Measurements from ENCODE around the gene TEC.
A peak's percentile ranks its signal among the peaks of the same experiment; 100 is the strongest.
"Not testable (repeated sequence)": the region's sequence is repeated elsewhere in the genome, so short reads cannot be mapped to it uniquely, and the experiment has no call there.

TEC gene

DNA sequence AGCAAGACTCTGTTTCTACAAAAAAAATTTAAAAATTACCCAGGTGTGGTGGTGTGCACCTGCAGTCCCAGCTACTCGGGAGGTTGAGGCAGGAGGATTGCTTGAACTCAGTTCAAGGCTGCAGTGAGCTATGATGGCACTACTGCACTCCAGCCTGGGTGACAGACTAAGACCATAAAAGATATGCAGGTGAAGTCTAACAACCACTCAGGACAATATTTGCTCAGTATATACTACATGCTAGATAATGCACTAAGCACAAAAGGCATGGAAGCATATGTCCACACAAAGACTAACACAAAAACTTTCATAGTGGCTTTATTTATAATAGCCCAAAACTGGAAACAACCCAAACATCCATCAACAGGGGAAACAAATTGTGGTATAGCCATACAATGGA lies 77.9 kb downstream of the TEC start:
- in situ Hi-C loops (cut with MboI; ENCODE audit: low pct_unique_long_range_greater_than_20kb, low sequenced_read_pairs, unreplicated experiment) = no loop called here
- TF ChIP-seq, protein P1, sequence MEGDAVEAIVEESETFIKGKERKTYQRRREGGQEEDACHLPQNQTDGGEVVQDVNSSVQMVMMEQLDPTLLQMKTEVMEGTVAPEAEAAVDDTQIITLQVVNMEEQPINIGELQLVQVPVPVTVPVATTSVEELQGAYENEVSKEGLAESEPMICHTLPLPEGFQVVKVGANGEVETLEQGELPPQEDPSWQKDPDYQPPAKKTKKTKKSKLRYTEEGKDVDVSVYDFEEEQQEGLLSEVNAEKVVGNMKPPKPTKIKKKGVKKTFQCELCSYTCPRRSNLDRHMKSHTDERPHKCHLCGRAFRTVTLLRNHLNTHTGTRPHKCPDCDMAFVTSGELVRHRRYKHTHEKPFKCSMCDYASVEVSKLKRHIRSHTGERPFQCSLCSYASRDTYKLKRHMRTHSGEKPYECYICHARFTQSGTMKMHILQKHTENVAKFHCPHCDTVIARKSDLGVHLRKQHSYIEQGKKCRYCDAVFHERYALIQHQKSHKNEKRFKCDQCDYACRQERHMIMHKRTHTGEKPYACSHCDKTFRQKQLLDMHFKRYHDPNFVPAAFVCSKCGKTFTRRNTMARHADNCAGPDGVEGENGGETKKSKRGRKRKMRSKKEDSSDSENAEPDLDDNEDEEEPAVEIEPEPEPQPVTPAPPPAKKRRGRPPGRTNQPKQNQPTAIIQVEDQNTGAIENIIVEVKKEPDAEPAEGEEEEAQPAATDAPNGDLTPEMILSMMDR (IDR thresholded peaks at IDR 0.05; ENCODE audit: extremely low read depth, insufficient read depth, missing control alignments) = no peak
- no peak for DNase-seq (ENCODE audit: low spot score)

DNA sequence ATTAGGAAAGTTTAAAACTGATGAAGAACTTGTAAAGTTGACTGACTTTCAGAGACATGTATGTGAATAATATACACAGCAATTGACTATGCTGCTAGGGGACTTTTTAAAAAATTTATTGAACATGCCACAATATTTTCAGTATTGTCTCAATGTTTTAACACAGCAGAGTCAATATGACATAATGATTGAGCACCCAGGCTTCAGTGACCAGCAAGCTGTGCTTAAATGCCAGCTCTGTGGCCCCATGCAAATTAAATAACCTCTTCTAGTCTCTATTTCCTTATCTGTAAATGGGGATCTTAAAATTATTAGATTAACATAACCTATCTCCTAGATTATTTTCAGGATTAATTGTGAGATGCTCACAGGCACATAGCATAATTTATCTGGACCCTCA lies 78.8 kb downstream of the TEC start:
- in situ Hi-C loops (cut with MboI; ENCODE audit: low pct_unique_long_range_greater_than_20kb, low sequenced_read_pairs, unreplicated experiment) = no loop called here
- DNase-seq (ENCODE audit: low spot score) = peak; percentile 9
- TF ChIP-seq, protein P1 (IDR thresholded peaks at IDR 0.05; ENCODE audit: extremely low read depth, insufficient read depth, missing control alignments) = no peak

GRCh38 chr4:48189731-48190130 lies 79.9 kb downstream of the TEC start:
- TF ChIP-seq, protein P1 (IDR thresholded peaks at IDR 0.05; ENCODE audit: extremely low read depth, insufficient read depth, missing control alignments) = peak; percentile 26
- in situ Hi-C loops (cut with MboI; ENCODE audit: low pct_unique_long_range_greater_than_20kb, low sequenced_read_pairs, unreplicated experiment) = no loop called here
- no peak for DNase-seq (ENCODE audit: low spot score)

GRCh38 chr4:48188390-48188789 lies 81.2 kb downstream of the TEC start:
- in situ Hi-C loops (cut with MboI; ENCODE audit: low pct_unique_long_range_greater_than_20kb, low sequenced_read_pairs, unreplicated experiment) = no loop called here
- no peak for DNase-seq (ENCODE audit: low spot score)
- TF ChIP-seq, protein P1 (IDR thresholded peaks at IDR 0.05; ENCODE audit: extremely low read depth, insufficient read depth, missing control alignments) = no peak

GRCh38 chr4:48187813-48188212 lies 81.8 kb downstream of the TEC start:
- TF ChIP-seq, protein P1 (IDR thresholded peaks at IDR 0.05; ENCODE audit: extremely low read depth, insufficient read depth, missing control alignments) = no peak
- in situ Hi-C loops (cut with MboI; ENCODE audit: low pct_unique_long_range_greater_than_20kb, low sequenced_read_pairs, unreplicated experiment) = no loop called here
- DNase-seq (ENCODE audit: low spot score) = no peak

GRCh38 chr4:48187066-48187465 lies 82.6 kb downstream of the TEC start:
- in situ Hi-C loops (cut with MboI; ENCODE audit: low pct_unique_long_range_greater_than_20kb, low sequenced_read_pairs, unreplicated experiment); DNase-seq (ENCODE audit: low spot score): not testable (repeated sequence)

DNA sequence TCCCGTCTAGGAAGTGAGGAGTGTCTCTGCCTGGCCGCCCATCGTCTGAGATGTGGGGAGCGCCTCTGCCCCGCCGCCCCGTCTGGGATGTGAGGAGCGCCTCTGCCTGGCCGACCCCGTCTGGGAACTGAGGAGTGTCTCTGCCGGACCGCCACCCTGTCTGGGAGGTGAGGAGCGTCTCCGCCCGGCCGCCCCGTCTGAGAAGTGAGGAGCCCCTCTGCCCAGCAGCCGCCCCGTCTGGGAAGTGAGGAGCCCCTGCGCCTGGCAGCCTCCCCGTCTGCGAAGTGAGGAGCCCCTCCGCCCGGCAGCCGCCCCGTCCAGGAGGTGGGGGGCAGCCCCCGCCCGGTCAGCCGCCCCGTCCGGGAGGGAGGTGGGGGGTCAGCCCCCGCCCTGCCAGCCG lies 83.2 kb downstream of the TEC start:
- DNase-seq (ENCODE audit: low spot score); in situ Hi-C loops (cut with MboI; ENCODE audit: low pct_unique_long_range_greater_than_20kb, low sequenced_read_pairs, unreplicated experiment): not testable (repeated sequence)

DNA sequence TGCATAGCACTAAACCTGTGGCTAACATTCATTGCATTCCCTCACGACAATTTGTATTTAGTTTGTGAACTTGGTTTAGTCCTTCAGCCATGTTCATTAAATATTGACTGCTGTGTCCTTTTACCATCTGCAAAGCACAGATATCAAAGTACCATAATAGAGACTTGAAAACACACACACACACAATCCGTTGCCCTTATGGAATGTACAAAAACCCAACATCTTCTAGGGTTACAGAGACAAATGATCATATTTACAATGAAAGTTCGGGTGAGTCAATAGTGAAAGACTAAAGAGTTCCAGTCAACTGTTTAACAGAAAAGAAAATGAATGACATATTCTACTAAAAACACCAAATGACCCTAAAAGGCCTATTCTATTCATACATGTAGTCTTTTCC lies 84.8 kb downstream of the TEC start:
- DNase-seq (ENCODE audit: low spot score) = no peak
- TF ChIP-seq, protein P1 (IDR thresholded peaks at IDR 0.05; ENCODE audit: extremely low read depth, insufficient read depth, missing control alignments) = no peak
- in situ Hi-C loops (cut with MboI; ENCODE audit: low pct_unique_long_range_greater_than_20kb, low sequenced_read_pairs, unreplicated experiment) = no loop called here
